Ovary (tissue), 3 donors: ENCODE data around the gene AKR7A2.

Experiments used
- CTCF ChIP-seq, 3 donors: fragments of 450-650 bp in 2 of 3; fragments of 200-600 bp in 1 of 3; IDR thresholded peaks; one replicate each; pipeline versions ENCODE4 v1.5.1 to v1.8.0; 2016 to 2022; ENCODE audit warnings: antibody characterized with exemption in 3 of 3, mild to moderate bottlenecking in 1 of 3
- EP300 ChIP-seq: sonication (generic); formaldehyde crosslinking; IDR thresholded peaks from one replicate; pipeline ENCODE4 v1.6.1; 2017; ENCODE audit warnings: antibody characterized with exemption
- POLR2A ChIP-seq: fragments of 450-650 bp; IDR thresholded peaks from one replicate; pipeline ENCODE4 v1.6.1; 2017; ENCODE audit warnings: antibody characterized with exemption, mild to moderate bottlenecking, moderate library complexity
- donor health status: DM: no; HTN: no; CAD: no.

- TF ChIP-seq CTCF (IDR thresholded peaks at IDR 0.05) (no peak), POLR2A (no peak), EP300 (no peak)
Observed at GRCh38 chr1:19315378-19316198, 3.6 kb upstream of the AKR7A2 start.
